NCI-H226 (cell line): ENCODE measurements around the gene NRG2.

ENCODE experiments used
- DNase-seq: peaks from one replicate; pipeline ENCODE4 v3.0.0-alpha.2; 2015

Gene NRG2

DNA sequence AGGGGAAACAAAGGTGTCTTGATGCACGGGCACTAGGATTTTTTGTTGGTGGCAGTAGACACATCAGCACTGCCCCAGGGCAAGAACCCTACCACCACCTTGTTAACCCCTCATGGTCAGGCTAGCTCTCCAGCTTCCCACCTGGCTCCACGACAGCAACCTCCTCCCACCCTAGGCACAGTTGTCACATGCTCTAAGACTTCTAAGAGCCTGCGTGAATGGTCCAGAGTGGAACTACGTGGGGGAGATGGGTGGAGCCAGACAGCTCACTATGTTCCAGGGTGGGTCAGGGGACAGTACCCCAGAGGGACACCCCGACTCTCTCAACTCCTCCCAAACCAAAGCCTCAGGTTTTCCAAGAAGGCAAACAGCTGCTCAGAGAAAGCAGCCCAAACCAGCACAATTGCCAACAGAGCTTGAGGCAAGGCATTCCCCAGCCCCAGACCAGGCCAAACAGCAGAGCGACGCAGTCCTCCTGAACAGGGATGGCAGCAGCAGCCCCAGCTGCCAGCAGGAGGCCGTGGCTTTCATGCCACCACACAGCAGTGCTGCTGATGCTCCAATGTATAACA lies 78.0 kb downstream of the NRG2 start:
- no peak for DNase-seq

DNA sequence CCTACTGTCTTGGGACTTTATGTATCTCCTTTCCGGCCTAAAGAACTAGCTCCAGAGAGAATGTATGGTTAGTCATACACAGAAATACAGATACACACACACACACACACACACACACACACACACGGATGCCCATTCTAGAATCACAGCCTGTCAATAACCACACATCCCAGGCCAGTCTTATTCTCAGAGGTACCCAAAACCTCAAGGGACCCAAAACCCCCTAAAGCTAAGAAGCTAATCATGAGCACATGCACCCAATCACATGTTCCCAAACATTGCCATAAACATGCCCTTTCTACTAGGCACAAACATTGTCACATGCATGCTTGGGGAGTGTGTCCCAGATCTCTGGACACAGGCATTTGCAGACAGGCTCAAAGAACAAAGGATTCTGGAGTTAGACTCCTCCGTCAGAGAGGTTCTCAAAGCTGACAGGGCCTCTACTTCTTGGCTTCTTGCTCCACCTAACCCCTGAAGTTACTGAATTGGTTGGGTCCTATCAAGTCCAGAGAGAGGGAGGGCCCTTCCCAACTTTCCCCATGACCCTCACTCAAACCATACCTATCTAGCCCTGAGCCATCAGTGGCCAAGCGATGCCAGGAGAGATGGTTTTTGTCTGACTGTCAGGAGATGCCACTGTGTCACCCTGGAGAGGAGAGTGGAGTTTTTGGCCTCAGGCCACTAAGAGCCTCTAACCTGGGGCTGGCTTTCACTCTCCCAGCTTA lies 78.7 kb downstream of the NRG2 start:
- DNase-seq, result no peak

DNA sequence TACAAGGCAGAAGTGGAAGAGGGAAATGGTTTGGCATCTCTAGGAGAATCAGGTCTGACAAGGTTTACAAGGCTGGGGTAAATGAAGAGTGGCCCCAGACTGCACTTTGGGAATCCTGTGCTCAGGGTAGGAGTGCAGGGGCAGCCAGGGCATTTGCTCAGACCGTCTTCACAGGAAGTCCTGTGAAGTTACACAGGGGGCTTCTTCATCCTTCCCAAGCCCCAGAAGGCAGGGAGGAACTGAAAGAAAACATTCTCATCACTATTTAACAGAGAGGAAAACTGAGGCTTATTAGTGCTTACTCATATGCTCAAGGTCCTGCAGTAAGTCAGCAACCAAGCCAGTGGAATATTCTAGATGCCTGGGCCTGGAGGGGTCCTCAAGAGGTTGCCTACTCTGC lies 80.7 kb downstream of the NRG2 start:
- no peak for DNase-seq

DNA sequence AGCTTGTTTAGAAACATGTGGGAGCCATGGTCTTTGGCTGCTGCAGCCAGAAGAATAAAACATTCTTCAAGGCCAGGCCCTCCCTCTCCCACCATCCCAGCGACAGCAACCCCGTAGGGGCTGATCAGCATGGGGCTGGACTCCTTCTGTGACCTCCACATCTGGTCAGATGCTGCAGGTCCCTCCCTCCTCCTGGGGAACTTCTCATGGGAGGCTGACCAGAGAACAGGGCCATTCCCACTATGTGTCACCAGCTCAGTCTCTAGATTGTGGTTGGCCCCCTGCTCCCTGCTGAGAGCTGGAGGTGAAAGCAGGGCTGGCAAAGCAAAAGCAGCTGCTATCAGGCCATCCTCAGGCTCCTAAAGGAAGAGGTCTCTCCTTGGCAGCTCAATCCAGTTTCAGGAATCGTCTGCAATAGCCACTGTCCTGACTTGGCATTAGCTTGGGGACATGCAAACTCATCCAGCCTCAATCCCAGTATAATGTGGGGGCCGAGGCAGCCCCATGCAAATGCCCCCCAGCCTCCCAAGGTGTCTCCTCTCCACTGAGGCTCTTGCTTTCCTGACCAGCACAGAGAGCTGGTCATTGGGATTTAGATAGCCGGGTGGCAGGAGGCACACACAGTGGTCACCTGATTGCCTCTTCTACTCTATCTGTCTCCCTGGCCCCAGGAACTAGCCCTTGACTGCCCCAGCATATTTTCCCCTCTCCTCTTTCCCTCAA lies 81.5 kb downstream of the NRG2 start:
- DNase-seq, result no peak

DNA sequence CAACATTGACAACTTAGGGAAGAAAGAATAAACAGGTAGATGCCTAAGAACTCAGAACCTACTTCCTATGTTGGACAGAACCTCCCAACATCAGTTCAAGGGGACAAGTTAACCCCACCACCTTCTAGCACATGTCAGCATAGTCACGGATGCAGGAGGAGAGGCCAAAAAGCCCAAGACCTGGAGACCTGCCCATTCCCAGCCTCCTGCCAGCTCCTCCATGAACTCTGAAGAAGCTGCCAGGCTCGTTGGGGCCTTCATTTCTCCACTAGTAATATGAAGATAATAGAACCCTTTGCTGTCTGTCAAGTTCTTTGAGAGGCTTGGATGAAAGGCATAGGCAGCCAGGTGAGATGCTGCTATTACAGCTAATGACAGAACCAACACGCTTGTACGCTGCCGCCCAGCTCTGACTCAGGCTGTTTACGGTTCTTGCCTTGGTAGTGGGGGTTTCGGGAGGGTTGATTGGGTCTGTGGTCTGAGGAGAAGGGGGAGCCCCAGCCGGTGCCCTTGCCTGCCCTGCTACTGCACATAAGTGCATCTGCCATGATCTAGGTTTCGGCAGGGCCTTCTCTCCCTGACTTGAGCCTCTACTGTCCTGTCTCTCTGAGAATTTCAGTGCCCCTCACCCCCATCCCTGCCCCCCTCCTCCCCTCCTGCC lies 82.2 kb downstream of the NRG2 start:
- no peak for DNase-seq

DNA sequence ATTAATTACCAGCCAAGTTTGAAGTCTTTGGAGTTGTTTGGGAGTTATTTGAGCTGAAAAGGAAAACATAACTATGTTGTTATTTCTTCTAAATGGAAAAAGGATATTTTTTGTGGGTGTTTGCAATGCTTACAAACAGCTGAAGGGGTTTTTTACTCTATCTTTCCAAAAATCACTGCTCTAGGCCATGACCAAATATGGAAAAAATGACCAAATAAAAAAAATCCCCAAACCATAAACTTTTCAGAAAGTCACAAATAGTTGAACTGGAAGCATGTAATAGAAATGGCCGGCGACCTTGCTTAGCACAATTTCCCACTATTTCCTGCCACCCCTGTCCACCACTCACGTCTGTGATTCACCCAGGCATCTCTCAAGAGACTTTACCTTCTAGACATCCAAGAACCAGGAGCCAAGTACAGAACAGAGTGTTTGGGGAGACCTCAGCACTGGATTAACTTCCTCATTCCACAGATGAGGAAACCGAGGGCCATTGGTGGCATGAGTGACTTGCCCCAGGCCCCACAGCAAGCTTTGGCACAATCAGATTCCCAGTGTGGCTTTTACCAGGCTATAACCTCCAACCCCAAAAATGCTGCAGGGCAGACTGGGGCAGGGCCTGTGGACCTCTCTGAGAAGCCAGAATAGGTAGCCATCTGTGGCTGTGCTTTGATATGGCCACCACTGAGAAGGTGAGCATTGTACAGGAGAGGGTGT lies 84.5 kb downstream of the NRG2 start:
- DNase-seq, result no peak

DNA sequence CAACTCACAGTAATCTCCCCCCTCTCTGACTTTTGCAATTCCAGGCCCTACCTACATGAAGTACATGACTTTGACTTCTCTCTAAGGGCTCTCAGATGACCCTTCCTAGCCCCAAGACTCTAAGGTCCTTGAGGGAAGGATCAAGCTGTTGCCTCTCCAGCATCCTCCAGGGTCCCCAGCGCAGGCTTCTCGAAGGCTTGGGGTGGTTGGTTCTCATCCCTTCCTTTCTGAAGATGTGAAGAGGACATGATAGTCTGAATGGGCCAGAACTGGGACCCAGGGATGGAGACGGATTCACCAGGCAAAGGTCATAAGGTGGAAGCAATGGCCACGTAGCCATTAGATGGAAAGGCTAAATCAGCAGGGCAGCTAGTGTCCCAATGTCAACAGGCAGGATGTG lies 86.8 kb downstream of the NRG2 start:
- no peak for DNase-seq

DNA sequence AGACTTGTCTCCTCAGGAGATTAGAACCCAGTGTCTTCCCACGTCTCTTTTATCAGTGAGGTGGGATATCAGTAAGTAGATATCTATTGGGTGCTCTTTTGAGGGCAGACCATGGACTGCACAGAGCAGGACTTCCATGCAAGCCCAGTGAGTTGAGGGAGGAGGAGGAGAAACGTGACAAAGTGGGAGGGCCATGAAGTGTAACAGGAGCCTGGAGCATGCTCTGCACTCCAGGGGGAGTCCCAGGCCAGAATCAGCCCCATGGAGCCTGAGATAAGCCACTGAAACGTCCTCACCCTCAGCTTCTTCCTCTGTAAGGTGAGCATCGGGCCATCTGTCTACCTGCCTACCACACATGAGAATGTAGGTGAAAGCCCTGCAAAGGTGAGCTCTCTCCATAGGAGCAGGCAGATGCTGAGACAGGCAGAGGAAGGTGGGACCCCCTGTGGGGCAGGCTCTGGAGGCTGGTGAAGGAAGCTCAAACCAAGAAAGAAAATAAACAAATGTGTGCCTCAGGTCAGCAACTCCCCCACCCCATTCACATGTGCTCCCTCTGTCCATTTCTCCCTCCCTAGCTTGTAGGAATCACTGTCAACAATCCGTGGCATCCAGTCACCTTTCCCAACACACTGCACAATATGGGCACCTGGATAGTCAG lies 87.4 kb downstream of the NRG2 start:
- no peak for DNase-seq

DNA sequence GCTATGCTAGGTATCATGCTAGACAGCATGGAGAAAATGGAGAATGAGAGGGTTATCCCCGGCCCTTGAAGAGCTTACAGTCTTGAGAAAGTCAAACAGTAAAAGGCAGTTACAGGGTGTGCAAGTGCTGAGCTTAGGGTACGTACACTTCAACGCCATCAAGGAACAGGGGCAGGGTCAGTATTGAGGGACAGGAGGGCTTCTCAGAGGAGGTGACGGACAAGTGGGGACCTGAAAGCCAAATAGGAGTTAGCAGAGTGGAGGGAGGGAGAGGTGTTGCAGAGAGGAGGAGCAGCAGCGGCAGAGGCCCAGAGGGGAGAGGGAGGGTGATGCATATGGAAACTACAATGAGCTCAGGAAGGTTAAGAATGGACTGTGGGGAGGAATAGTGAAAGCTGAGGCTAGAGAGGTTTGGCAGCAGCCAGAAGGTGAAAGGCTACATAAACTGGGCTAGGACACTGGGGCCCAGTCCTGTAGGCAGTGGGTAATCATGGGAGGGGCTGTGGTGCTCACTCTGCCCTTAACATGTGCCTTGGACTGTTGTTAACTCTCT lies 88.0 kb downstream of the NRG2 start:
- DNase-seq, result no peak

DNA sequence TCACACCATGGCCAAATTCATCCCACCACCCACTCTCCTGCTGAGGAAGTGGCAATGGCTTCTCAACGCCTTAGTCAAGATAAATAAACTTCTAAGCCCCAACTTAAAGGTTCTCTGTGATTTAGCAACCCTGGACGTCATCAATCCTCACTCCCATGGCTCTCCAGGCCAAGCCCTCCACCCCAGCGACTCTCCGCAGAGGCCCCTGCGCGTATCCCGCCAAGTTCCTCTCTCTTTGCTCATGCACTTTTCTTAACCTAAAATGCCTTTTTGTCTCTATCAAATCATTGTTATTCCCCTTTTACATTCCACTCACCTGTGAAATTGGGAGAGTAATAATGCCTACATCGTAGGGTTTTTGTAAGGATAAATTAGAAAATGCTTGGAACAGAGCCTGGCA lies 88.6 kb downstream of the NRG2 start:
- DNase-seq, result no peak

DNA sequence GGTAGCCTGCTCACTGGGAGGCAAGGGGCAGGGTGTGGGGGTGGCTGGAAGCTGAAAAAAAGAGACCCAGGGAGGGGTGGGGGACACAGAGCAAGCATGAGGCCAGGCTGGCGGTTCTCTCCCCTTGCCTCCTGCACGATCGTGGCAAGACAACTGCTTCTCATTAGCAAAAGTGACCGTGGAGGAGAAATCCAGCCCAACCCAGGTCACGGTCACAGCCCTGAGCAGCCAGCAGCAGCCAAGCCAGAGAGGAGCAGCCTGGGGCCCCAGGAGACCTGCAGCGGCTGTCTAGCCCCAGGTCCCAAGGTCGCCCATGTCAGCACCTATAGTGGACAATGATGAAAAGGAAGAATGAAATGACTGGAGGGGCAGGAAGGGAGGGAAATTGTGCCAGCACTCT lies 89.1 kb downstream of the NRG2 start:
- no peak for DNase-seq

DNA sequence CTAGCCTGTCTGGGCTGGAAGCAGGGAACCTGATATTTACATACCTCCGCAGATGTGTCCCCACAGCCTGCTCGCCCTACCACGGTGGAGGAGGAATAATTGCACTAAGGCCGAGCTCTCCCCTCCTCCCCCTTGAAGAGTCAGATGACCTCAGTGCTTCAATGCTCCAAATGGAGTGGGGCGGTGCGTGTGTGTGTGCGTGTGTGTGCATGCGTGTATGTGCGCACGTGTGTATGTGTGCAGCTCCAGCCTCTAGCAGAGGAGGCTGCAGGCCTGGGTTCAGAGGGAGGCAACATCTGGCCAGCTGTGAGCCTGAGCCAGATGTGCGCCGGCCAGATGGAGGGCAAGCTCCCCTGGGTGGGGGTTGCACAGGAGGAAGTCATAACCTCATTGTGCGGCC lies 90.5 kb downstream of the NRG2 start:
- no peak for DNase-seq

DNA sequence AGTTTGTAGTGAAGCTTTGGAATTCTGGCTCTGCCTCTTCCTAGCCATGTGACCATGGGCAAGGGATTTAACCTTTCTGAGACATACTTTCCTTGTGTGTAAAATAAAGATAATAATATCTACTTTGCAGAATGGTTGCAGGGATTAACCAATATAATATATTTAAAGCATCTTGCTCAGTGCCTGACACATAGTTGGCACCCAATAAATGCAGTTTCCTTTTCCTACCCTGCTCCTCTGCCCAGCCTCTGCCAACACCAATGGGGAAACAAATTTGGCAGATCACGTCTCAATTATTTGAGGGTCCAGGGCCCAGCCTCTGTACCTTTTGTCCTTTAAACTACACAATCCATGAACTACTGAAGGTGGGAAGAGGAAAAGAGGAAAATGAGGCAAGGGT lies 91.1 kb downstream of the NRG2 start:
- no peak for DNase-seq

DNA sequence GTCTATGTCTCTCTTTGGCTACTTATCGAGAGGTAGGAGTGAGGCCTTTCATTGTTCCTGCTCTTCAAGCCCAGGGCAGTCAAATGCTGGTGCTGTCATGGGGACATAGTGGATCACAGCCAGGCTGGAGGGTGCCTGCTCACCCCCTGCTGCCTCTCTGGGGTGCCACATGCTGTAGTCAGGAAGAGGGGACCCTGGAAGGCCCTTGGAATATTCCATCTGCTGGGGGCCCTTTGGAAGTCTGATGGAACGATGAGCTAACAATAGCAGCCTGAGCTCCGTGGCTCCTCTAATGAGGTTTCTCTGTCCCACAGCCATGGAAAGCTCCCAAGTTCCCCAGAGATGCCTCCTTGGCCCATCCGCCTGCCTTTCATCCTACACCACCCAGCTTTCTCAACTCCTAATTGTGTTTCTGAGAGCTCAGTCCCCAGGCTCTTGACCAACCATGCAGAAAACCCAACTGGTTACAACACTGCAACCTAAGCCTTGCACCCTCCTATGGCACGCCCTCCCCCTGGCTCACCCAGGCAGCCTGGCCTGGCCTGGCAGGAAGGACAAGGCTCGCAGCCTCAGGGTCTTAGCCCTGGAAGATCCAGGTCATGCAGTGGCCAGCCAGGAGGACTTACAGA lies 91.7 kb downstream of the NRG2 start:
- DNase-seq, result no peak

DNA sequence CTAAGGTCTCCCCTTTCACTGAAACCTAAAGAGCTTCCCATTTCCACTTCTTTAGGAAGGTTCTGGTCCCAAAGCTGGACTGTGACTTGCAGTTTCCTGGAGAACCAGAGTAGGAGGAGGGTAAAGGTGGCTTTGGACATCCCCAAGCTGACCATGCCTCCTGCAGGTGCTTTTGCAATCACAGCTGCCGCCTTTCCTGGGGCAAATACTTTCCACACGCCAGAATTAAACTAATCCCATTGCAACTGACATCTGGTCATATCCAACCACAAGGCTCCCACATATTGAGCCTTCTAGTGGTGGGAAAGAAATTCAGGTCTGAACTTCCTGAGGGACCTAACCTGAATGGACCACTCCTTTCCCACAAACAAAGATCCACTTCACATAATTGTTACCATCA lies 92.7 kb downstream of the NRG2 start:
- no peak for DNase-seq

DNA sequence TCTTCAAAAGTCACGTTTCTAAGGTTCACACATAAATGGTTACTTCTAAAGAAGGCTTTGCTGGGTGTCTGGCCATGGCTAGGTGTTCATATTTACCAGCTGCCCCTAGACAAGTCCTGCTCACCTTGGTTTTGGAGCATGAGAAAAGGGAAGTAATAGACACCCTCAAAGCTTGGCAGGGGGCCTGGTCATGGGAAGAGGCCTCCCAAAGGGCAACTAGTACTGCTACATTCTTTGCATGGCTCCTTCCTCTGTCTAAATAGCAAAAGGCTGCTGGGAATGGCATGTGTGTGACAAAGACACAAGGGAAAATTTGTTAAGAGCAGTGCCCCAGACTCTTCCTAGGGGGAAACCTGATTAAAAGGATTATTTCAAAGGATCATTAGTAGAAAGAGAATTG lies 93.4 kb downstream of the NRG2 start:
- no peak for DNase-seq

DNA sequence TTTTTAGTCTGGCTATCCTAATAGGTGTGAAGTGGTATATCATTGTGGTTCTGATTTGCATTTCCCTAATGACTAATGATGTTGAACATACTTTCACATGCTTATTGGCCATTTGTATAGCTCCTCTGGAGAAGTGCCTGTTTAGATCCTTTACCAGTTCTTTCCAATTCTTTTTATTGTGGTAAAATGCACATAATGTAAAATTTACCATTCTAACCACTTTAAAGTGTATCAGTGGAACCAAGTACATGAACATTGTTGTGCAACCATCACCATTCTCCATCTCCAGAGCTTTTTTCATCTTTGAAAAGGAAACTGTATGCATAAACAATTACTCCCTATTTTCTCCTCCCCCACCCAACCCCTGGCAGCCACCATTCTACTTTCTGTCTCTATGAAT lies 95.4 kb downstream of the NRG2 start:
- DNase-seq, result no peak

DNA sequence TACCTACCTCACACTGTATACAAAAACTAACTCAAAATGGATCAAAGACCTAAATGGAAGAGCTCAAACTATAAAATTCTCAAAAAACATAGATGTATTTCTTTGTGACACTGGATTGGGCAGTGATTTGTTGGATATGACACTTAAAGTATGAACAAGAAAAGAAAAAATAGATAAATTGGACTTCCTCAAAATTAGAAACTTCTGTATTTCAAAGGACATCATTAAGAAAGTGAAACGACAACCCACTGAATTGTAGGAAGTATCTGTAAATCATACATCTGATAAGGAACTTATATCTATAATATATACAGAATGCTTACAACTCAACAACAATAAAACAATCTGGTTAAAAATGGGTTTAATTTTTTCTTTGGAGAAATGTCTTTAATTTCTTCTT lies 96.7 kb downstream of the NRG2 start:
- no peak for DNase-seq

DNA sequence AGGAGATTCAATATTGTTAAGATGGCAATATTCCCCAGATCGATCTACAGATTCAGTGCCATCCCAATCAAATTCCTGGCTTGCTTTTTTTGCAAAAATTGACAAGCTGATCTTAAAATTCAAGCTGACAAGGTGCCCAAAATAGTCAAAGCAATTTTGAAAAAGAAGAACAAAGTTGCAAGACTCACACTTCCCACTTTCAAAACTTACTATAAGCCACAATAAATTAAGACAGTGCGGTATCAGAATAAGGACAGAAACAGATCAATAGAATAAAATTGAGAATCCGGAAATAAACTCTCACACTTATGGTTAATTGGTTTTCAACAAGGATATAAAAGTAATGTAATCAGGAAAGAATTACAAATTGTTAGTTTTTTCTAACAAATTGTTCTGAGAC lies 97.1 kb downstream of the NRG2 start:
- no peak for DNase-seq

DNA sequence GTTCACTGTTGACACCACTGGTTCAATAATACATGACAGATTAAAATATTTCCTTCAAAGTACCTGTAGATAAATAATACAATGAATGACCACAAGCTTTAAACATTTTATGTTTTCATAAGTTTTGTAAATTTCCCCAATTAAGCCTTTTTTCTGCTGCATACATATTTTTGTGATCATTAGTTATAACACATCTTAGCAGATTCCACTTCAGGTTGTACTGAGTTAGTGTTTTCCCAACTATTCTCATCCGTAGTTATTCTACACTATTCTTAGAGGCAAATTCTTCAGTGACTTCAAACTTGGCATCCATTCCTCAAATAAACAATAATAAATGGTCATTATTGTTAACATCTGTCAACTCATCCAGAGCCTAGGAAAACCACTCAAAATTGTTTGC lies 100.9 kb downstream of the NRG2 start:
- DNase-seq, result no peak

DNA sequence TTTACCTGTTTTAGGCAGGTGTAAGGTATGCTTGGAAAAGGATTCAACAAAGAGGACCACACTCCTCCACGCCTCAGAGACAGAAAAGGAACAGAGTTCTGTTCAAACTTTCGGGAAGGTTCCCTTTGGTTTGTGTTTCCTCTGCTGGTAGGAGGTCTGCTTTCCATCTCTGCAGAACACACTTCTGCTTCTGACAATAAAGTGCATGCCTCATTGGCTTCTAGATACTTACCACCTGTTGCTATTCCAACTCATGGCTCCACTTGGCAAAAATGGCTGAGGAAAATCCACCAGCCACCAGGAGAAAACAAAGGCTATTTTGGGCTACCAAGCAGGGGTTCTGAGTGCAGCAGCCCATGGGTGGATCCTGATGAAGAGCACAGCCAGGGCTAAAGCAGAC lies 112.7 kb downstream of the NRG2 start:
- no peak for DNase-seq
